Fibroblast of the aortic adventitia (primary cell): Measurements from ENCODE around the gene PPP1R2. TPM values are rescaled to one million over a fixed set of nuclear protein-coding genes. Genes with fewer than 3 reads are reported as not detected.
"Not testable (repeated sequence)": the region's sequence is repeated elsewhere in the genome, so short reads cannot be mapped to it uniquely, and the experiment has no call there.

Source experiments
- DNase-seq: peaks from one replicate; pipeline ENCODE4 v3.0.0-alpha.2; 2010; ENCODE audit warnings: low read depth
- H3K4me3 ChIP-seq: 2 replicates; pipeline ENCODE4 v1.5.1; 2011; ENCODE audit warnings: low read depth, mild to moderate bottlenecking, control low read depth, low read length, moderate library complexity
- CTCF ChIP-seq: IDR thresholded peaks from 2 replicates; pipeline ENCODE4 v1.5.1; 2011; ENCODE audit warnings: mild to moderate bottlenecking, low read length, control low read depth, inconsistent platforms; ENCODE audit not compliant: insufficient read depth
- total RNA-seq: library from RNA; depleted of rRNA; stranded (reverse); fragments of >200 nt; gene quantifications from 2 replicates; pipeline ENCODE4 v1.2.3, GENCODE V29; 2012; ENCODE audit warnings: low replicate concordance

Gene PPP1R2
- total RNA-seq, 1 donor: 60.1 TPM

- no peak overlapping the region for H3K4me3 ChIP-seq
- no peak for DNase-seq
- TF ChIP-seq CTCF: no peak
Measured at GRCh38 chr3:195531683-195532082, 11.4 kb downstream of the PPP1R2 start.

GRCh38 chr3:195526492-195526891 is 16.6 kb downstream of the PPP1R2 start:
- H3K4me3 ChIP-seq: no peak overlapping the region
- DNase-seq: no peak
- no peak for TF ChIP-seq CTCF

- no peak for TF ChIP-seq CTCF
Measured at GRCh38 chr3:195524171-195524896, 18.8 kb downstream of the PPP1R2 start.

GRCh38 chr3:195522254-195523023 is 20.7 kb downstream of the PPP1R2 start:
- TF ChIP-seq CTCF: peak; percentile 43
- DNase-seq: peak; percentile 68
- no peak overlapping the region for H3K4me3 ChIP-seq

More at GRCh38 chr3:195524171-195524896, 18.8 kb downstream of the PPP1R2 start:
- no peak overlapping the region for H3K4me3 ChIP-seq
- no peak for DNase-seq

GRCh38 chr3:195517030-195517429 is 26.1 kb downstream of the PPP1R2 start:
- no peak overlapping the region for H3K4me3 ChIP-seq
- no peak for DNase-seq
- no peak for TF ChIP-seq CTCF

- not testable (repeated sequence) for H3K4me3 ChIP-seq
Measured at GRCh38 chr3:195514610-195515235, 28.4 kb downstream of the PPP1R2 start.

GRCh38 chr3:195512798-195513345 is 30.3 kb downstream of the PPP1R2 start:
- no peak for DNase-seq
- H3K4me3 ChIP-seq: no peak overlapping the region
- TF ChIP-seq CTCF: no peak

More at GRCh38 chr3:195514610-195515235, 28.4 kb downstream of the PPP1R2 start:
- not testable (repeated sequence) for DNase-seq
